Activated naive CD8-positive, alpha-beta T cell treated with anti-CD3 and anti-CD28 coated beads, Interleukin-2, amount 10 ng/mL, durations not matched to agents 7 days and 5 days (primary cell): ENCODE results near the gene NEK6. TPM values are rescaled to one million over a fixed set of nuclear protein-coding genes. Genes with fewer than 3 reads are reported as not detected.
A peak's percentile ranks its signal among the peaks of the same experiment; 100 is the strongest.

Experiments
- ATAC-seq: fragments of 150-1000 bp; cut with Tn5 transposase; one replicate; pipeline ENCODE4 v1.10.0; 2021; ENCODE audit warnings: low read depth, moderate library complexity
- POLR2A ChIA-PET: fragments of 350-600 bp; sonication (Branson Sonifier 250); formaldehyde crosslinking; loops from one replicate; lab custom pipeline; 2021; ENCODE audit warnings: antibody characterized with exemption; lab: Charles Lee
- DNase-seq: peaks from one replicate; pipeline ENCODE4 v3.0.0; 2021
- H3K27ac Mint-ChIP-seq: one replicate; pipeline ENCODE4 v1.8.0; 2022; ENCODE audit warnings: mild to moderate bottlenecking, mixed read lengths
- H3K27me3 Mint-ChIP-seq: one replicate; pipeline ENCODE4 v1.8.0; 2022; ENCODE audit warnings: mild to moderate bottlenecking, moderate library complexity, mixed read lengths
- H3K36me3 Mint-ChIP-seq: one replicate; pipeline ENCODE4 v1.8.0; 2021; ENCODE audit warnings: mild to moderate bottlenecking, mixed read lengths
- H3K4me1 Mint-ChIP-seq: one replicate; pipeline ENCODE4 v1.8.0; 2021; ENCODE audit warnings: mixed read lengths
- H3K4me3 Mint-ChIP-seq: one replicate; pipeline ENCODE4 v1.8.0; 2022; ENCODE audit warnings: mild to moderate bottlenecking, moderate library complexity, mixed read lengths
- H3K9me3 Mint-ChIP-seq: one replicate; pipeline ENCODE4 v1.8.0; 2021; ENCODE audit warnings: mixed read lengths
- total RNA-seq, 2 experiments: library from RNA; stranded (reverse); gene quantifications; one replicate each; pipeline ENCODE4 v1.2.3, GENCODE V29; 2021

NEK6 gene
- total RNA-seq, 2 experiments from 2014 or later: 8.1 to 10.9 TPM

DNA sequence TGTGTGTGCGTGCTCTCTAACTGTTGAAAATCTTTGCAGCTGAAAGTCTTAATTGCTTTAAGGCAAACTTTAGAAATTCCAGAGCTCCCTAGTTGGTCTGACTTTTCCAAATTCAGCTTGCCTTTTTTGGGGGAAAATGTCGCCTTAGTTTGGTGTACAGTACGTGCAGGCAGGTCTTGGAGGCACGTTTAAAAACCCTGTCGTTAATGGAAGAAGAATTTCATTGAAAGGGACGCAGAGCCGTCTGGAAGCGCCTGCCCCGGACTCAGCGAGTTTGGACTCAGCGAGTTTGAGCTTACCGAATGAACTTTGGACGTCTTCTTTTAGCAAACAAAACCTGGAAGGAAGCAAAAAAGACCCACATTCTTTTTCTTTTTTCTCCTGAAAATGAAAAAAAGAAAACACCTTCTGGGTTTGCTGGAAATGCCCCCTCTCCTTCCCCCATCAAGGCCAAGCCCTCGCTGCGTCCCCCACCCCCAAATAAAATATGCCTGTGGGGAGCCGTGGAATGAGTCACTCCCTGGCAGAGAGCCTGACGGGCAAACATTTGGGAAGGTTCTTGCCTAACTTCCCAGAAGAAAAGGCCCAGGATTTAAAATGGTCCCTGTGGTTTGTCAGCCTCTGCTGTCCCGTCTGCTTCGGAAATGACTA, 1.5 kb downstream of the NEK6 start:
- ATAC-seq (no peak), DNase-seq (no peak)
- POLR2A ChIA-PET: interaction anchor here (0.9 kb wide), 1 partner anchor 29 kb away, joined by 3 read pairs; no protein-coding TSS in a partner anchor
- Mint-ChIP-seq H3K4me3 (peak overlapping the region; percentile 86), H3K27me3 (peaks cover 40% of the 10 kb centered on the region), H3K36me3 (peaks cover 3% of the 10 kb centered on the region), H3K27ac (no peak overlapping the region), H3K4me1 (peaks cover 30% of the 10 kb centered on the region), H3K9me3 (no peaks in the 10 kb centered on the region)

DNA sequence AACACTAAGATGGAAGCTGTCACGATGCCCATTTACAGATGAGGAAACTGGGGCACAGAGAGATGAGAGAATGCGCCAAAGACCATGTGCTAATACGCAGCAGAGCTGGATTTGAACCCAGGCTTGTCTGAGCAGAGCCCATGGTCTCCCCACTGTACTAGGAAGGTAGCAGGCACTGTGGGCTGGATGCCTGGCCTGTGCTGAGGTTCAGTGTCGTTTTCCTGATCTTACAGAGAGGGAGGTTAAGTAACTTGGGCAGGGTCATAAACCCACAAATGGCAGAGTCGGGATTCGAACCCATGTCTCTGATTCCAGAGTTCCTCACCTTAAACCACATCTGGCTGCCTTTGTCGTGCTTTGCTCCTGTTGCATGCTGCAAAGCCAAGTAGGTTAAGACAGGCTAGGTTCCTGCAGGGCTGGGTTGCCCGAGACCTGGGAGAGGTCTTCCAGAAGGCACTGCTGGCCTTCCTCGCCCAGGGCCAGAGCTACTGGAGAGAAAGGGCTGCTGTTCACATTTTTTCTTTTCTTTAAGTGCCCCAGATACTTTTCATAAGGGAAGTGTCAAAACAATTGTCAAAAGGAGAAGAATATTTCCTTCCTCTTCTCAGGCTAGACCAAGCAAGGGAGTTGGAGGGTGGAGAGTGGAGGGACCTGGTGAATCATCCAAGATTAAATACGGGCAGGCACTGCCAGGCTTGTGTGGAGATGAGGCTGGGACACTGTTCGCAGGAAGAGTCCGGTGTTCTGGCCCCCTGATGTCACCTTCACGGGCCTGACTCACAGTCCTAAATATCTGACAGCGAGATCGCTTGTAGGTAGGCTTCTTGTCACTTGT, 3.2 kb downstream of the NEK6 start:
- H3K4me1 Mint-ChIP-seq: peaks cover 27% of the 10 kb centered on the region
- H3K27ac Mint-ChIP-seq: no peak overlapping the region
- no peak for ATAC-seq
- peaks cover 36% of the 10 kb centered on the region for H3K27me3 Mint-ChIP-seq
- H3K9me3 Mint-ChIP-seq: no peaks in the 10 kb centered on the region
- H3K4me3 Mint-ChIP-seq: no peak overlapping the region
- no peak for DNase-seq
- H3K36me3 Mint-ChIP-seq: peaks cover 3% of the 10 kb centered on the region
- POLR2A ChIA-PET: no interaction called here

DNA sequence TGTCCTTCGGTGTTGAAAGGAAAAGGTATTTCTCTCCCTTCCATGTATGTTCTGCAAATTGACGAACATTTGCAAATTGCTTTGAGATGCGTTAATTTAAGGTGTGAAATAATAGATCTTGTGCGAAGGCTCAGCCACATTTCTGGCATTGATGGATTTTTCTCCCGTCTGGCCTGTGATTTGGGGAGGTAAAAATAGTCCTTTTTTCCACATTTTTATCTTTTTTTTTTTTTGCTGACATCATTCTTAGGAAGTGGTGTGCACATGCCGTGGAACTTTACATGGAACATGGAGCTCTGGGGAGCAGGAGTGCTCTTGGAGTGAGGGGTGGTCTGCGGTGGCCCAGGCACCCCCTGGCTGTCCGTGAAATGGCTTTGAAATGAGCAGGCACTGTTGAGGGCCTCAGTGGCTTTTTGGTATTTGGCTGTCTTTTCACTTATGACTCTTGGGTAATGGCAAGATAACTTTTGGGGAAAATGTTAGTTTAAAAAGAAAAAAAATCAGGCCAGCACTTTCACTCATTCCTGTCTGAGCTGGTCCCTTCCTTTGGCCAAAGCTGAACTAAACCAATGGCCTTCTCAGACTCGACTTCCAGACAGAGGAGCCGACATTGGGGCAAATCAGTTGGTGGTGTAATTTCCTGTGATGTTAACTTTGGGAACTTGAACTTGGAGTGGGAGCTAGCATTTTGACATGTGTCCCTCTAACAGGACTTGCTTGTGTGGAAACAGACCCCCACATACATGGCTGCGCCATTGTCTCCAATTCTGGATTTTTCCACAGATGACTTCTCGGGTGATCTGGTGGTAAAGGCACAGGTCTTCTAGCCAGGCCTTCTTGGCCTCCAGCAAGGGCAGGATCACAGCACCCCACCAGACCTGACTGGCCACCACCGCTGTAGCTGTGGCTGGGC, 4.2 kb downstream of the NEK6 start:
- no peak overlapping the region for H3K4me3 Mint-ChIP-seq
- H3K36me3 Mint-ChIP-seq: peaks cover 3% of the 10 kb centered on the region
- no peaks in the 10 kb centered on the region for H3K9me3 Mint-ChIP-seq
- POLR2A ChIA-PET: no interaction called here
- peaks cover 29% of the 10 kb centered on the region for H3K4me1 Mint-ChIP-seq
- H3K27me3 Mint-ChIP-seq: peaks cover 41% of the 10 kb centered on the region
- no peak overlapping the region for H3K27ac Mint-ChIP-seq
- ATAC-seq: no peak
- DNase-seq: no peak

DNA sequence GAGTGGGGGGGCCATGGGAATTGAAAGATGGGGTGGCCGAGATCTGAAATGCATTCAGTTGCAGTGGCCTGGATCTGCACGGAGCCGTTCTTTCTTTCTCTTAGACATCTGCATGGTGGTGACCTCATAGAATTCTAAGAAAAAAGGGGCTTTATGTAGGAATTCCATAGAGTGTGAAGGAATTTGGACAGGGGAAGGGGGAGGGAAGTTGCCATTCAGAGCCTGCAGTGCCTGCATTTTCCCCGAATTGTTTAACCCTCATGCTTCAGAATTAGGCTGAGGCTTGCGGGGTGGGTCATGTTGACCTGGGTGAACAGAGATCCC, 4.9 kb downstream of the NEK6 start:
- POLR2A ChIA-PET: no interaction called here
- Mint-ChIP-seq H3K9me3 (no peaks in the 10 kb centered on the region), H3K36me3 (peaks cover 3% of the 10 kb centered on the region), H3K27ac (no peak overlapping the region), H3K27me3 (peaks cover 35% of the 10 kb centered on the region), H3K4me1 (peaks cover 28% of the 10 kb centered on the region), H3K4me3 (no peak overlapping the region)
- no peak for ATAC-seq
- no peak for DNase-seq

DNA sequence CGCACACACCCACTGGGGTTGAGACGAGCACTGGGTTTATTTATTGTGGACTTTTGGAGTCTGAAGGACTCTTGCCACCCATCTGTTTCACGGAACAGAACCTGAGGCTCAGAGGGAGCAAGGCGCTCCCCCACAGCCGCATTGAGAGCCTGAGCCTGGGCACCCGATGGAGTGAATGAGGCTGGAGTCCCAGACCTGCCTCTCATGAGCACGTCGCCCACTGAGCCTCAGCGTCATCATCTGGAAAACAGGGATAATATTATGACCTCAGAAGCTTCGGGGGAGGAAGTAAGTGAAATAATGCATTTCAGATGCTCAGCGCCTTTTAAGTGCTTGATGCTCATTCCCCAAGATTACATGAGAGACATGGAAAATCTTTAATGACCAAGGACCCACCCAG, 5.5 kb downstream of the NEK6 start:
- peaks cover 39% of the 10 kb centered on the region for H3K27me3 Mint-ChIP-seq
- H3K36me3 Mint-ChIP-seq: peaks cover 3% of the 10 kb centered on the region
- no peaks in the 10 kb centered on the region for H3K9me3 Mint-ChIP-seq
- H3K27ac Mint-ChIP-seq: no peak overlapping the region
- peaks cover 31% of the 10 kb centered on the region for H3K4me1 Mint-ChIP-seq
- no peak overlapping the region for H3K4me3 Mint-ChIP-seq
- POLR2A ChIA-PET: no interaction called here
- ATAC-seq (no peak), DNase-seq (no peak)

DNA sequence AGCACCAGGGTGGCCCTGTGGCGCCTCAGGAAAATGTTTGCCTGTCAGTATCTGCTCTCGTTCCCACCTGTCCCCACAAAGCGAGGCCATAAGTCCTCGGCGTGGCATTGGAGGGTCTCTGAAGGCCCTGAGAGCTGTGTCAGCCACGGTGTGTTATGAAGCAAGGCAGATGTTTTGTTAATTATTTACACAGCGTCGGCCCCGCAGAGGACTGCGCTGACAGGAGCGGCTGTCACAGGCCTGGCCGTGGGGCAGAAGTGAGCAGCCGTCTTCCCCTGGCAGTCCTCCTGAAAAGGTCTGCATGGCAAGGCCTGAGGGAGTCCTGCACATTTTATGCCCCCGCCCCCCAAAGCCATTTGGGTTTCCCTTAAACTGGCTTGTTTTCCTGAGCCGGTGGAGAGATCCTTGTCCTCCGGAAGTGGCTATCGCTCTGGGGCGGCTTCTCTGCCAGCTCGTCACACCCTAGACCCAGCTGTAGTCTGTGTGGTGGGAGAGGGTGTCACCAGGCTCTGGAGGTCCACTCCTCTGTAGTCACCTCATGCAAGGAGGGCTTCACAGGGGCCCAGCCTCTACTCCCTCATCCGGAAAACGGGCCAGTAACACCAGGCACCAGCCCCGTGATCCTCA, 6.2 kb downstream of the NEK6 start:
- H3K27me3 Mint-ChIP-seq: peaks cover 36% of the 10 kb centered on the region
- POLR2A ChIA-PET: no interaction called here
- H3K9me3 Mint-ChIP-seq: no peaks in the 10 kb centered on the region
- H3K4me1 Mint-ChIP-seq: peaks cover 25% of the 10 kb centered on the region
- H3K36me3 Mint-ChIP-seq: no peaks in the 10 kb centered on the region
- no peak overlapping the region for H3K4me3 Mint-ChIP-seq
- ATAC-seq (no peak), DNase-seq (no peak)
- H3K27ac Mint-ChIP-seq: no peak overlapping the region

DNA sequence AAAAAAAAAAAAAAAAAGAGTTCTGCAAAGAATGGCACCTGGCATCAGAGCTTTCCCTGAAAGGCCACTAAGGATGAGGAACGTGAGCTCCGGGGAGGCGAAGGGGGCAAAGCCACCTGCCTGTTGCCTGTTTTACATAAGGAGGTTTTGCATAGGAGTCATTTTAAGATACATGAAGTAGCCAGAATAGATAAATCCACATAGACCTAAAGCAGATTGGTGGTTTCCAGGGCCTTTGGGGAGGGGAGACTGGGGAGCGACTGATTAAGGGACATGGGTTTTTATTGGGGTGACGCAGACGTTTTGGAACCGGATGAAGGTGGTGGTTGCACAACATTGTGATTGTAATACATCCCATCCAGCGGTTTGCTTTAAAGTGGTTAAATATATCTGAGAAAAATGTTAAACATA, 7.1 kb downstream of the NEK6 start:
- peaks cover 28% of the 10 kb centered on the region for H3K27me3 Mint-ChIP-seq
- no peak for DNase-seq
- H3K9me3 Mint-ChIP-seq: no peaks in the 10 kb centered on the region
- peaks cover 20% of the 10 kb centered on the region for H3K4me1 Mint-ChIP-seq
- no peak overlapping the region for H3K27ac Mint-ChIP-seq
- POLR2A ChIA-PET: no interaction called here
- no peak for ATAC-seq
- H3K36me3 Mint-ChIP-seq: no peaks in the 10 kb centered on the region
- no peak overlapping the region for H3K4me3 Mint-ChIP-seq

DNA sequence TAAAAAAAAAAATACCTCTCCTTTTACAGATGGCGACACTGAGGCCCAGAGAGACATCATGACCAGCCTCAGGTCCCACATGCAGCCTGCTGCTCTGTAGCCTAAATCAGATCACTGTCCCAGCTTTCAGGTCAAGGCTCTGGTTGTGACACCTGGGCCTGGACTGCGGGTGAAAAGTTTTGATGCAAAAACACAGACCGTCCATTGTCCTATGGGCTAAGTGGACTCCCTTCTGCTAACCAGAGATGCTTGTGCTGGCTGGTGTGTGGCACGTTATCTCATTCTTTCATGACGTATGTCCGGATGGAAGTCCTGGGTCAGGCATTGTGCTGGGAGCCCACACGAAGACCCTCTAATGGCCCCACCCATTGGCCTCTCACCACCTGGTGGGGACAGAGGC, 7.8 kb downstream of the NEK6 start:
- Mint-ChIP-seq H3K9me3 (no peaks in the 10 kb centered on the region), H3K27ac (no peak overlapping the region), H3K27me3 (peaks cover 24% of the 10 kb centered on the region), H3K36me3 (no peaks in the 10 kb centered on the region), H3K4me3 (no peak overlapping the region), H3K4me1 (peaks cover 19% of the 10 kb centered on the region)
- ATAC-seq (no peak), DNase-seq (no peak)
- POLR2A ChIA-PET: no interaction called here

DNA sequence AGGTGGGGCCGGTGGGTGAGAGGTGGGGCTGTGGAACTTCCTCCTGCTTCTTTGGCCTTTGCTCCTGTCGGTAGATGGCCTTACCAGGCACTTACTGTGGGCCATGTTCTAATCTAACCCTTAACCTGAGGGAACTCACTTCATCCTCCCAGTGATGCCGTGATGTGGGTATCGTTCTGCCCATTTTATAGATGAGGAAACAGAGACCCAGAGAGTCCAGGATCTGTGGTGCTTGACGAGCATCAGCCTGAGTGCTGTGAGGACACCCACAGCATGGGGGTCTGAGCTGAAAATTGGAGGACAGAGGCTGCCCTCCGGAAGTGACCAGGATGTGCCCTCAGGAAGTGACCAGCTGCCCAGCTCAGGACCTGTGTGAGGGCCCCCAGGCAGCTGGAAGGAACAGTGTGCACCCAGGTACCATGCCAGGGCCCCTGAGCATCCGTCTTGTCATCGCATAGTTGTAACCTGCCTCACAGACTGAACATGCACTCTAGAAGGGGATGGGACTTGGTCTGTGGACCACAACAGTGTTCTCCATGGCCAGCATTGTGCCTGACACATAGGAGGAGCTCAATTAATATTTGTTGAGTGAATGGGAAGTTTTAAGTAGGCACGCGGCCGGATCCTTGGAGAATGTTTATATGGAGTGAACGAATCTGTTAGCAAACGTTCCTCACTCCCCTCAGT, 8.5 kb downstream of the NEK6 start:
- H3K36me3 Mint-ChIP-seq: no peaks in the 10 kb centered on the region
- peaks cover 15% of the 10 kb centered on the region for H3K4me1 Mint-ChIP-seq
- no peak for DNase-seq
- H3K27me3 Mint-ChIP-seq: peaks cover 17% of the 10 kb centered on the region
- H3K27ac Mint-ChIP-seq: no peak overlapping the region
- no peaks in the 10 kb centered on the region for H3K9me3 Mint-ChIP-seq
- no peak overlapping the region for H3K4me3 Mint-ChIP-seq
- no peak for ATAC-seq
- POLR2A ChIA-PET: no interaction called here

DNA sequence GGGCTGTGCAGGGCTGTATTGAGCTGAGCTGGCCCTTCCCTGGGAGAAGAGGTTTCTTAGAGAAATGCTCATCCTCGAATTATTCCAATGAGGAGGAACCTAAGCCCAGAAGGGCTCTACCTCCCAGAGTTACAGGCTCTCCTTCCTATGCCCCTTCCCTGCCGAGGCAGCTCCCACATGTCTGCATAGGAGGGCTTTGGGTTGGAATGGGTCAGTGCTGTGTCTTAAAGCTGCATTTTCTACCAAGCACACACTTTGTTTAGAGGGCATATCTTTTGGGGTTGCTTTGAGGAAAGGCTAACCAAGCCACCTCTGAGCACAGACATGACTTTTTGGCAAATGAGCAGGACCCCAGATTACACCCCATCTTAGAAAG, 9.1 kb downstream of the NEK6 start:
- POLR2A ChIA-PET: no interaction called here
- no peaks in the 10 kb centered on the region for H3K36me3 Mint-ChIP-seq
- no peak for ATAC-seq
- H3K27me3 Mint-ChIP-seq: peaks cover 16% of the 10 kb centered on the region
- peak overlapping the region; percentile 15 for H3K4me3 Mint-ChIP-seq
- DNase-seq: no peak
- peaks cover 12% of the 10 kb centered on the region for H3K4me1 Mint-ChIP-seq
- H3K27ac Mint-ChIP-seq: no peak overlapping the region
- H3K9me3 Mint-ChIP-seq: no peaks in the 10 kb centered on the region

DNA sequence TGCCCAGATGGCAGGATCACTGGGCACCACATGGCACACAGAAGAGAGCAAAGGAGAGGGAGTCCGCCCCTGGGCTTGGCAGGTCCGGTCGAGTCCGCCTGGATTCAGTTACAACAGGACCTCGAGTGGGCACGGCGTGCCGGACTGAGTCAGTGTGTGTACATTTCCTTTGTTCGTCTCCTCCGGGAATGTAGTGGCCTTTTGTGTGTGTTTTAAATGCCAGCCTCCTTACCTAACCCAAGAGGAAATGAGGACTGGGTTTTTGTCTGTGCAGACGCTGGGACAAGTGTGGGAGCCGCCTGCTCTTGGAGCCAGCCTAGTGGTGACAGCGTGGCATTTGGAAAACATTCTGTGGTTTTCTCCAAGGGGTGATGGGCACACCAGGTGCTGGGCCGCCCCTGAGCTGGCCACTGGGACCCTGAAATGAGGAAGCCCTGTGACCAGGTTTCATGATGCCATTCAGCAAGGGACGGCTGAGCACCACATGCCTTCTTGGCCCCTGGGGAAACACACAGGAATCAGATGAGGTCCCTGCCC, 9.6 kb downstream of the NEK6 start:
- ATAC-seq: peak; percentile 46
- Mint-ChIP-seq H3K4me3 (peak overlapping the region; percentile 15), H3K9me3 (no peaks in the 10 kb centered on the region), H3K4me1 (peaks cover 12% of the 10 kb centered on the region), H3K27ac (no peak overlapping the region), H3K27me3 (peaks cover 16% of the 10 kb centered on the region), H3K36me3 (no peaks in the 10 kb centered on the region)
- DNase-seq: no peak
- POLR2A ChIA-PET: no interaction called here

DNA sequence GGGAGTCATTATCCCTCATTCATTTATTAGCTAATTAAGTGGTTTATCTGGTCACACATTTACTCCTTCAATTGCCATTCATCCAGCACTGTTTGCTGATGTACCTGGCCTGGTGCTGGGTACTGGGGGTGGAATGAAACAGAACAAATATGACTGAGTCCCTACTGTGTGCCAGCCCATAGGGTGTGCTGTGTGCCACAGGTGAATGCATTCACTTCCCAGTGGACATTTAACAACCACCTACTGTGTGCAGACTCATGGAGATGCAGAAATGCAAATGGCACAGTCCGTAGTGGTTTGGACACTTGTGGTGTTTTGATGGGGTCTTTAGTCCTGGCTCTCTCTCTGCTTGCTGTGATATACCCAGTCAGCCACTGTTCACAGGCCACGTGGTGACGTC, 10.5 kb downstream of the NEK6 start:
- H3K36me3 Mint-ChIP-seq: no peaks in the 10 kb centered on the region
- POLR2A ChIA-PET: no interaction called here
- H3K27ac Mint-ChIP-seq: no peak overlapping the region
- H3K9me3 Mint-ChIP-seq: no peaks in the 10 kb centered on the region
- ATAC-seq (no peak), DNase-seq (no peak)
- peaks cover 16% of the 10 kb centered on the region for H3K27me3 Mint-ChIP-seq
- no peak overlapping the region for H3K4me3 Mint-ChIP-seq
- H3K4me1 Mint-ChIP-seq: peaks cover 12% of the 10 kb centered on the region
